ENCODE results near the gene NCAPG2.
A peak's percentile ranks its signal among the peaks of the same experiment; 100 is the strongest.

Gene NCAPG2

DNA sequence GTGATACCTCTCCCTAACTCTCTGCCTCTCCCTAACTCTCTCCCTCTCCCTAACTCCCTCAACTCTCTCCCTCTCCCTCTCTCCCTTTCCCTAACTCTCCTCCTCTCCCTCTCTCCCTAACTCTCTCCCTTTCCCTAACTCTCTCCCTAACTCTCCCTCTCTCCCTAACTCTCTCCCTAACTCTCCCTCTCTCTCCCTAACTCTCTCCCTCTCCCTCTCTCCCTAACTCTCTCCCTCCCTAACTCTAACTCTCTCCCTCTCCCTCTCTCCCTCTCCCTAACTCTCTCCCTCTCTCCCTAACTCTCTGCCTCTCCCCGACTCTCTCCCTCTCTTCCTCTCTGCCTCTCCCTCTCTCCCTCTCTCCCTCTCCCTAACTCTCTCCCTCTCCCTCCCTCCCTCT, 115.0 kb downstream of the NCAPG2 start:
- DNase-seq = no peak

GRCh38 chr7:158588878-158589442, 115.6 kb downstream of the NCAPG2 start:
- DNase-seq = no peak

- no peak for DNase-seq
Measured at GRCh38 chr7:158588085-158588877, 116.3 kb downstream of the NCAPG2 start.

- peak; percentile 48 for DNase-seq
Measured at GRCh38 chr7:158587162-158588084, 117.2 kb downstream of the NCAPG2 start, which contains the start of gene PTPRN2. Gene PTPRN2, minus strand, starts transcription at chr7:158587823.

GRCh38 chr7:158586499-158587161, 118.0 kb downstream of the NCAPG2 start:
- DNase-seq = no peak

DNA sequence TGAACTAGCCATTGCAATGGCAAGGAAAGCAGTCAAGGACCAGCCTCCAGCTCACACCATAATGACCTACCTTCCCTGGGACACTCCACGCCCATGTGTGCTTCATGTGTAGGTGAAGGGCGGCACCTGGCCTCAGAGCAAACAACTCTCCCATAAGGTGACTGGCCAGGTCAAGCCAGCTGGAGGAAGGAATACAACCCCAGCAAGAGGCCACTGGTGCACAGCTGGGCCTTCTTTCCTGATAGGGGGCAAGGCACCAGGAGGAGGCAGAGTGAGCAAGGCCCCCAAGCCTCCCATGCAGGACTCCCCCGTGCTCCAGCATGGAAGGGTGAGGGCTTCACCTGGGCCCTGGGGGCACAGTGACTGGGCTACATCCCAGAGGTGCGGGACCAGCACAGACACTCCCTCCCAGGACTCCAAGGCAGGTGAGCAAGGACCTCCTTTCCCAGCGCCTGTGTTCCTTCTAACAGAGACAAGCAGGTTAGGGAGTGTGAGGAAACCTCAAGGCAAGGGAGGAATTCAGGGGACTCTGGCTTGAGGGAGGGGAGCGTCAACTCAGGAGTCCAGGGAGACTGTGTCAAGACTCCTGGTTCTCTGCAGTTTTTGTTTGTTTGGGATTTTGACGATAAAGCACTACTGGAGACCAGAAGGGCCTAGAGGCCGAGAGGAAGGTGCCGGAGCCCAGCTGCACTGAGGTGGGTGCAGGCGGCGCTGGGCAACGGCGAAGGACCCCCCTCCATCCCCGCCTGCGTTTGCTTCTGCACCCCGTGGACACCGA, 118.7 kb downstream of the NCAPG2 start:
- DNase-seq = no peak

GRCh38 chr7:158584407-158584806, 120.2 kb downstream of the NCAPG2 start:
- no peak for DNase-seq

GRCh38 chr7:158583810-158584209, 120.8 kb downstream of the NCAPG2 start:
- DNase-seq = no peak

DNA sequence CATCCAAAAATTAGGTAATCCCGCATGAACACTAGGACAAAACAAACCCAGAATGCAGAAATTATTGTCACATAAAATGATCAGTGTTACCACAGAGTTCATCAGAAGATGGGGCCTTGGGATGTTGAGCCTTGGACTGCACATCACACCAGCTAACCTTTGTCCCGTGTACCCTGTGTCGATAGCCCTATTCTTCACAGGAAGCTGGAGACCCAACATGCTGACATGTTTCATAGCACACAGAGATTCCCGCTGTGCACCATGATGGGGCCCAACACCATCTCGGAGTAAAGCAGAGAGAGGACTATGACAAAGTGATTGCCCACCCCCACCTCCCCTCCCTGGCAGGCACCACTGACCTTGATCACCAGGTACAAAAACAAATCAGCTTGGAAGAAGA, 121.5 kb downstream of the NCAPG2 start:
- DNase-seq = no peak

DNA sequence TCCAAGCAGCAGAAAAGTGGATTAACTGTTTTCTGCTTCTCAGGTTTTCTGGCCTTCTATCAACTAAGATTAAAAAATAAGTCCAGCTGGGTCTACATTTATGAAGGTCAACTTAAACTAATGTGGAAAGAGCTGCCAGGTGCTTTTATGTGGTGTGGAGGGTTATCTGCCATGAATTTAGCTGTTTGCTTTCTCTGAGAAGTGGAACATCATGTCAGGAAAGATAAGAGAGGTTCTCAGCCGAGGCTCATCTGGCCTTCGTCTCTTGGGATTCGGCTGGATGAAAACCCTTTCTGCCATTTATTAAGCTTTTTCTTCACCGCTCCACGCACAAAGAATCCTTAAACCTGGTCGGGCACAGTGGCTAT, 122.5 kb downstream of the NCAPG2 start:
- no peak for DNase-seq

GRCh38 chr7:158581440-158582088, 123.0 kb downstream of the NCAPG2 start:
- no peak for DNase-seq
